ENCODE results near the gene FAM9B. TPM values are rescaled to one million over a fixed set of nuclear protein-coding genes. Genes with fewer than 3 reads are reported as not detected.

The FAM9B gene
- 0.03 TPM in 1 of 2 replicates, not detected in the other for total RNA-seq (2014; rRNA removed; shearing (Covaris generic))

DNA sequence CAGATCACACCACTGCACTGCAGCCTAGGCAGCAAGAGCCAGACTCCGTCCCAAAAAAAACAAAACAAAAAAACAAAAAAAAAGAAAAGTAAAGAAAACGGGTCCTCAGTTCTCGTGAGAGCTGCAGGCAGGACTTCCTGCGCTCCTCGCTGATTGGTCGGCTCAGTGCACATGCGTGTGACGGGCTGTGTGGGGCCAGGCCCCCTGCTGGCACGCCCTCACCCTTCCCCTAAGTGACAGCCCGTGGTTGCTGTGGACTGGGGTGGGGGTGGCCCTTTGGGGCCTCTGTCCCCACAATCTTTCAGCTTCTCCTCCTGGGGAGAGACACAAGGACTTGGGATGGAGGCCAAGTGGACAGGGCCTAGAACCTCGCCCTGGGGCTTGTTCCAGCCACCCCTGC, at the start of gene FAM9B:
Gene FAM9B (minus strand): TSS at position 139 of the 400 bp plus-strand sequence. CDS start 1,141 bp downstream, outside the sequence.
- Histone ChIP-seq H3K4me3 (ENCODE audit: insufficient read depth, low read depth, low read length) (no peak within 1 kb of the TSS), H3K27me3 (ENCODE audit: control insufficient read depth, insufficient read depth, low read length) (no peaks in the 10 kb centered on the region), H3K36me3 (replicated peaks; ENCODE audit: control insufficient read depth, insufficient read depth, low read length) (no peaks in the 10 kb centered on the region)
- DNase-seq = no peak

DNA sequence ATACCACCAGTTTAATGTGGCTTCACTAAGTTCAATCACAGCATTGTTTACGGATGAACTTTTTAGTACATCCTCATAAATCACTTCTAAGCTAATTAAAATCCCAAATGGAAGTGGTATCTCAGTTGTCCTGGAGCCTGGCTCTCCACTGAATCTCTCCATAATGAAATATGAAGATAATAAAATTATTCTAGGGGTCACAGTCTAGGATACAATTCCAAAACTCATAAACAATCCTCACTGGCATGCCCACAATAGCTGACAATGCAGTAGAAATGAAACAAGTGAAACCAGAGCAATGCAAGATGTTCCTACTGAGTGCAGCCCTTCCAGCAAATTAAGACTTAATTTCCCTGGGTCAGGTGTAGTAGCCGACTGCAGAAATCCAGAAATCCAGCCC, 47.3 kb upstream of the FAM9B start:
- DNase-seq = no peak
- Histone ChIP-seq H3K27me3 (ENCODE audit: control insufficient read depth, insufficient read depth, low read length) (no peaks in the 10 kb centered on the region), H3K4me3 (ENCODE audit: insufficient read depth, low read depth, low read length) (no peak overlapping the region), H3K36me3 (replicated peaks; ENCODE audit: control insufficient read depth, insufficient read depth, low read length) (no peaks in the 10 kb centered on the region)

GRCh38 chrX:9074326-9074725, 40.4 kb upstream of the FAM9B start:
- Histone ChIP-seq H3K27me3 (ENCODE audit: control insufficient read depth, insufficient read depth, low read length) (no peaks in the 10 kb centered on the region), H3K4me3 (ENCODE audit: insufficient read depth, low read depth, low read length) (no peak overlapping the region), H3K36me3 (replicated peaks; ENCODE audit: control insufficient read depth, insufficient read depth, low read length) (no peaks in the 10 kb centered on the region)
- no peak for DNase-seq

DNA sequence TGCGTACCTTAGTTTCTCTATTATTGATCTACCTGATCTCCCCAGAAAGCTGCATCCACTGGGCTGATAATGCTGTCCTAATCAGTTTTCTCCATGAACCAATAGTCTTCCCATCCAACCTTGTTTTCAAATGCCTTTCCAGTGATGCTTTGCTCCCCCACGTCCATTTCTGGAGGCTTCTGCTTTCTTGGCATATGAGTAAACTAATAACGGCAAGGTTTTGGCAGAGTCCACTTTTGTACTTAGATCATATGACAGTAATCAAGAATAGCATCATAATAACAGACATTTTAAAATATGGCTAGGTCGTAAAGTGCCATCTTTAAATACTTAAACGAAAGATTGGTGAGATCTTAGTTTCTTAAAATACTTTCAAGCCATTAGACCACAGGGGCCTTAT, 38.4 kb upstream of the FAM9B start:
- Histone ChIP-seq H3K36me3 (replicated peaks; ENCODE audit: control insufficient read depth, insufficient read depth, low read length) (no peaks in the 10 kb centered on the region), H3K27me3 (ENCODE audit: control insufficient read depth, insufficient read depth, low read length) (no peaks in the 10 kb centered on the region), H3K4me3 (ENCODE audit: insufficient read depth, low read depth, low read length) (no peak overlapping the region)
- no peak for DNase-seq

DNA sequence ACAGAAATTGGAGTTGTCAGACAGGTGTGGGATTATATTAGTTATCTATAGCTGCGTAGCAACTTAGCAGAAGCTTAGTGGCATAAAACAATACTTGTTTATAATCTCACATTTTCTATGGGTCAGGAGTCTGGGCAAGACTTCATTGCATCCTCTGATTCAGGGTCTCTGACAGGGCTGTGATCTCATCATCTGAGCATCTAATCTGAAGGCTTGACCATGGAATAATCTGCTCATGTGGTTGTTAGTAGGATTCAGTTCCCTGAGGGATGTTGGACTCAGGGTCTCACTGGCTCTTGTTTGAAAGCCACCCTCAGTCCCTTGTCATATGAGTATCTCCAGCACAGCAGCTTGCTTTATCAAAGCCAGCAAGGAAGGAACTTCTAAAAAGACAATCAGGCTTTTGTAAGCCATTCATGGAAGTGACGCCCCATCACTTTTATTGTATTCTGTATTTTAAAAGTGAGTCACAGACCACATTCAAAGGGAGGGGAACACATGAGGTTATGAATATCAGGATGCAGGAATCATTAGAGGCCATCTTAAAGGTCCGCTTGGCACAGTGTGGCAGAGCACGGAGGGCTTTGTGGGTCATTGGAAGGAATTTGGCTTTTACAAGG, 37.2 kb upstream of the FAM9B start:
- no peak for DNase-seq
- no peaks in the 10 kb centered on the region for H3K36me3 ChIP-seq (replicated peaks; ENCODE audit: control insufficient read depth, insufficient read depth, low read length)
- no peak overlapping the region for H3K4me3 ChIP-seq (ENCODE audit: insufficient read depth, low read depth, low read length)
- H3K27me3 ChIP-seq (ENCODE audit: control insufficient read depth, insufficient read depth, low read length) = no peaks in the 10 kb centered on the region

DNA sequence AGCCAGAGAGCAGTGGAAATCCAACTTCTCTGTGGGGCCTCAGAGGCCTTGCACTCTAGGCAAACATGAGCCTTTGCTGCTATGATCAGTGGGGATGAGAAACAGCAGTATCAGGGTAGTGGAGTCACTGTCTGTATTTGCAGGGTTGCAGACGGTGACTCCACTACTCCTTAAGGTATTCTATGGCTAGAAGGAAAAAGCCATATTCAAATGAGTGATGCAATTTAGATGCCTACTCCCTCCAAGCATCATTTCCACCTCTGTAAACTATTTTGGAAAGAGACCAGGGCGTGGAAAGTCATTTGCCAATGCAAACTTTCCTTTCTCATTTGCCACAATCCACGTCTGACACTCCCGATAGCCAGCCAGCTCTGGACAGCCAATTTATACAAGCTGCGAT, 35.6 kb upstream of the FAM9B start:
- Histone ChIP-seq H3K4me3 (ENCODE audit: insufficient read depth, low read depth, low read length) (no peak overlapping the region), H3K27me3 (ENCODE audit: control insufficient read depth, insufficient read depth, low read length) (no peaks in the 10 kb centered on the region), H3K36me3 (replicated peaks; ENCODE audit: control insufficient read depth, insufficient read depth, low read length) (no peaks in the 10 kb centered on the region)
- no peak for DNase-seq

- no peak overlapping the region for H3K4me3 ChIP-seq (ENCODE audit: insufficient read depth, low read depth, low read length)
- H3K36me3 ChIP-seq (replicated peaks; ENCODE audit: control insufficient read depth, insufficient read depth, low read length) = no peaks in the 10 kb centered on the region
- no peak for DNase-seq
- H3K27me3 ChIP-seq (ENCODE audit: control insufficient read depth, insufficient read depth, low read length) = no peaks in the 10 kb centered on the region
These were observed 30.8 kb upstream of the FAM9B start for GRCh38 chrX:9064694-9065093.

DNA sequence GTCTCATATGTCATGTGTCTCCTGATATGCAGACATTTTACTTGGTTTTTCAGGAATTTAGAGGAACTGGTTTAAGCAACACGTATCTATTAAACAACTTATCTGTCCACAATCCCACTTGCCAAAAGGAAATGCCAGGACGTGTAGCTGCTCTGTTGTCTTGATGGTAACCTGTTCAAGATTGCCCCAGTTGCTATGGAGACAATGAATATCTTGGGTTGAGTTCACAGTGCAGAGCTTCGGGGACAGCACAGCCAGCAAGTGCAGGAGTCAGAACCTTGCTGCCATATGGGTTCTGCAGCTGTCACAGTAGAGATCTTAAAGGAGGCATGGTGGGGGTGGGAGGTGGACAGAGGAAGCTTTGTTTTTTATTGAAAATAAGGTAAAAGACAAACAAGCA, 28.7 kb upstream of the FAM9B start:
- no peak for DNase-seq
- no peak overlapping the region for H3K4me3 ChIP-seq (ENCODE audit: insufficient read depth, low read depth, low read length)
- no peaks in the 10 kb centered on the region for H3K27me3 ChIP-seq (ENCODE audit: control insufficient read depth, insufficient read depth, low read length)
- no peaks in the 10 kb centered on the region for H3K36me3 ChIP-seq (replicated peaks; ENCODE audit: control insufficient read depth, insufficient read depth, low read length)

DNA sequence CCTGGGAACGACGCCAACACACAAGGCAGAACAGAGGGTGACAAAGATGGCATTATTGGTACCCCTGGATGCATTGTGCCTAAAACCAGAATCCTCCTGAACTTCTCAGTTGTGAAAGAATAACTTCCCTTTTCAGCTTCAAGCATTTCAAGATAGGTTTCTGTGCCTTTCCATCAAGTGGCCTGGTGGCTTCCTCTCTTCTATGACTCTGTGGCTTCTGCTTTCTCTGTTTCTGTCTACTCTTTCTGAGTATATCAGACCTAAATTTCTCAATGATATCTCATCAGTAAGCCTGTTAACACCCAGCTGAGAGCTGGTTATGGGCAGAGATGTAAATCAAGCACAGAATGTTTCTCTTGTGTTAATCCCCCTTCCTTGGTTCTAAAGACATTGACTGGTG, 21.4 kb upstream of the FAM9B start:
- no peak for DNase-seq
- Histone ChIP-seq H3K27me3 (ENCODE audit: control insufficient read depth, insufficient read depth, low read length) (no peaks in the 10 kb centered on the region), H3K4me3 (ENCODE audit: insufficient read depth, low read depth, low read length) (no peak overlapping the region), H3K36me3 (replicated peaks; ENCODE audit: control insufficient read depth, insufficient read depth, low read length) (no peaks in the 10 kb centered on the region)

DNA sequence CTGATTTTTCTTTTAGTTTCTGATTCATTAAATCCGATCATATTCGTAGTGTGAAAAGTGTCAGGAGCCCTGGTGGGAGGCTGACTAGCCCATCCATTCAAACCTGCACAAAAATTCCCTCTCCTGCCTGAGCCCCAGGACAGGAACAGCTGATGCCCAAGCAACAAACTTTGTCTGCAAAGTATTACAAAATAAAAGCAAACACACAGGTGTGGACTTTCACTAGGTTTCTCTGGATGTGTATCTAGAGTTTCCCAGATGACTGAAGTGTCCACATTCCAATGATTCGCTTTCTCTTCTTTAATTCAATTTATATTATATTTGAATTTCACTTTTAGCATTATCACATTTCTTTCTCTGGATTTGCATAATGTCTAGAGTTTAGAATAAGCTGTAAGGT, 18.2 kb upstream of the FAM9B start:
- Histone ChIP-seq H3K36me3 (replicated peaks; ENCODE audit: control insufficient read depth, insufficient read depth, low read length) (no peaks in the 10 kb centered on the region), H3K27me3 (ENCODE audit: control insufficient read depth, insufficient read depth, low read length) (no peaks in the 10 kb centered on the region), H3K4me3 (ENCODE audit: insufficient read depth, low read depth, low read length) (no peak overlapping the region)
- no peak for DNase-seq

DNA sequence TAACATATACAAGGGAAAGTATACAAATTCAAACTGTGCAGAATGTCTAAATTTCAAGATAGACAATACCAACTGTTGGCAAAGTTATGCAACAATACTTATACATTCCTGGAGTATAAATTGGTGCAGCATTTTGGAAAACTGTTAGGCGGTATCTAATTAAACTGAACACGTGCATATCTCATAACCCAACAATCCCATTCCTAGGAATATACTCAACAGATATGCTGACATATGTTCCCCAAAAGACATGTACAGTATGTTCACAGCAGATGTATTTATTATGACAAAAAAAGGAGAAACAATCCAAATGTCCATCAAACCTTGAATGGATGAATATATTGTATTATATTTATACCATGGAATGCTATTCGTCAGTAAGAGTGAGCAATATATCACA, 16.4 kb upstream of the FAM9B start:
- DNase-seq = no peak
- no peaks in the 10 kb centered on the region for H3K27me3 ChIP-seq (ENCODE audit: control insufficient read depth, insufficient read depth, low read length)
- H3K36me3 ChIP-seq (replicated peaks; ENCODE audit: control insufficient read depth, insufficient read depth, low read length) = no peaks in the 10 kb centered on the region
- no peak overlapping the region for H3K4me3 ChIP-seq (ENCODE audit: insufficient read depth, low read depth, low read length)

- Histone ChIP-seq H3K27me3 (ENCODE audit: control insufficient read depth, insufficient read depth, low read length) (no peaks in the 10 kb centered on the region), H3K4me3 (ENCODE audit: insufficient read depth, low read depth, low read length) (no peak overlapping the region), H3K36me3 (replicated peaks; ENCODE audit: control insufficient read depth, insufficient read depth, low read length) (no peaks in the 10 kb centered on the region)
- no peak for DNase-seq
These were observed 14.9 kb upstream of the FAM9B start for GRCh38 chrX:9048801-9049200.

DNA sequence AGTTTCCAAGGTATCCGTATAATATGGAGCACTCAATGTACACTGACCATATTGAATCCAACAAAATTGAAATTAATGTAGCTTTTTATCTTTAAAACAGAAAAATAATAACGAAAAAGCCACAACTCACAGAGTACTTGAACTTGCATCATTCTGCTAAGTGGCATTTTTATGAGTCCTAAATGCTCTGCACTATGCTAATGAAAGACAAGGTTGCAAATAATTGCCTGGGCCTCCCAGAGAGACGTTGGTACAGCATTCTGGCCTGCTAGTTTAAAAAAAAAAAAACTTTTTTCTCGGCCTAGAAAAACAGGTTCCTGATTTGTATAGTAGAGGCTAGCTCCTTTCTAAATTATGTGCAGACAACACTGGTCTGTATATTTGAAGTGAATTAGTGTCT, 4.3 kb upstream of the FAM9B start:
- DNase-seq = no peak
- no peak overlapping the region for H3K4me3 ChIP-seq (ENCODE audit: insufficient read depth, low read depth, low read length)
- H3K27me3 ChIP-seq (ENCODE audit: control insufficient read depth, insufficient read depth, low read length) = no peaks in the 10 kb centered on the region
- no peaks in the 10 kb centered on the region for H3K36me3 ChIP-seq (replicated peaks; ENCODE audit: control insufficient read depth, insufficient read depth, low read length)

DNA sequence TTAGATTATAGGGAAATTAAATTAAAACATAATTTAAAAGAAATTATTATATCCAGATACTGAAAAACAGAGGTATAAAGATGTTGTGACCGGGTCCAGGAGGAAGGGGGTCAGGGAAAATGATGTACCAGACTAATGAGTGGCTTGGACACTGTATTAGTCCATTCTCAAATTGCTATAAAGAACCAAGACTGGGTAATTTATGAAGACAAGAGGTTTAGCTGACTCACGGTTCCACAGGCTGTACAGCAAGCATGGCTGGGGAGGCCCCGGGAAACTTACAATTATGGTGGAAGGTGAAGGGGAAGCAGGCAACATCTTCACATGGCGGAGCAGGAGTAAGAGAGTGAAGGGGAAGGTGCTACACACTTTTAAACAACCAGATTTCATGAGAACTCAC, 3.4 kb upstream of the FAM9B start:
- Histone ChIP-seq H3K4me3 (ENCODE audit: insufficient read depth, low read depth, low read length) (no peak overlapping the region), H3K27me3 (ENCODE audit: control insufficient read depth, insufficient read depth, low read length) (no peaks in the 10 kb centered on the region), H3K36me3 (replicated peaks; ENCODE audit: control insufficient read depth, insufficient read depth, low read length) (no peaks in the 10 kb centered on the region)
- DNase-seq = no peak

- Histone ChIP-seq H3K27me3 (ENCODE audit: control insufficient read depth, insufficient read depth, low read length) (no peaks in the 10 kb centered on the region), H3K36me3 (replicated peaks; ENCODE audit: control insufficient read depth, insufficient read depth, low read length) (no peaks in the 10 kb centered on the region), H3K4me3 (ENCODE audit: insufficient read depth, low read depth, low read length) (no peak overlapping the region)
- DNase-seq = no peak
These were observed 341 bp downstream of the FAM9B start for GRCh38 chrX:9033586-9033985.

GRCh38 chrX:9033179-9033578, 748 bp downstream of the FAM9B start:
- no peak overlapping the region for H3K4me3 ChIP-seq (ENCODE audit: insufficient read depth, low read depth, low read length)
- no peaks in the 10 kb centered on the region for H3K27me3 ChIP-seq (ENCODE audit: control insufficient read depth, insufficient read depth, low read length)
- H3K36me3 ChIP-seq (replicated peaks; ENCODE audit: control insufficient read depth, insufficient read depth, low read length) = no peaks in the 10 kb centered on the region
- peak; percentile 34 for DNase-seq
